Measurements from ENCODE around the gene KRT84. TPM values are rescaled to one million over a fixed set of nuclear protein-coding genes. Genes with fewer than 3 reads are reported as not detected.

KRT84 gene
- total RNA-seq, 1 experiment from 2014 or later: not detected

Other genes starting within 250 kb of the KRT84 start
- gene KRT80, start 193.6 kb downstream of the KRT84 start, total RNA-seq (2014; rRNA removed; shearing (Covaris generic)): 36.0 and 41.3 TPM in 2 replicates
- 23.1 and 25.5 TPM in 2 replicates for gene KRT7, start 152.4 kb downstream of the KRT84 start, total RNA-seq (2014; rRNA removed; shearing (Covaris generic))
- gene KRT86, start 111.0 kb downstream of the KRT84 start, total RNA-seq (2014; rRNA removed; shearing (Covaris generic)): 0.78 and 0.92 TPM in 2 replicates
- gene KRT81, start 94.1 kb downstream of the KRT84 start, total RNA-seq (2014; rRNA removed; shearing (Covaris generic)): 40.6 and 54.3 TPM in 2 replicates
- 1.4 and 1.7 TPM in 2 replicates for gene KRT83, start 64.3 kb downstream of the KRT84 start, total RNA-seq (2014; rRNA removed; shearing (Covaris generic))
- not detected in 2 replicates for gene KRT85, start 18.2 kb downstream of the KRT84 start, total RNA-seq (2014; rRNA removed; shearing (Covaris generic))
- gene KRT82, start 20.7 kb upstream of the KRT84 start, total RNA-seq (2014; rRNA removed; shearing (Covaris generic)): not detected in 2 replicates
- gene KRT75, start 48.7 kb upstream of the KRT84 start, total RNA-seq (2014; rRNA removed; shearing (Covaris generic)): not detected in 2 replicates
- not detected in 2 replicates for gene KRT6B, start 66.5 kb upstream of the KRT84 start, total RNA-seq (2014; rRNA removed; shearing (Covaris generic))
- gene KRT6C, start 88.2 kb upstream of the KRT84 start, total RNA-seq (2014; rRNA removed; shearing (Covaris generic)): not detected in 2 replicates
- gene KRT6A, start 107.6 kb upstream of the KRT84 start, total RNA-seq (2014; rRNA removed; shearing (Covaris generic)): not detected in 2 replicates
- not detected in 2 replicates for gene KRT5, start 134.7 kb upstream of the KRT84 start, total RNA-seq (2014; rRNA removed; shearing (Covaris generic))
- not detected in 2 replicates for gene KRT71, start 167.5 kb upstream of the KRT84 start, total RNA-seq (2014; rRNA removed; shearing (Covaris generic))
- gene KRT74, start 188.2 kb upstream of the KRT84 start, total RNA-seq (2014; rRNA removed; shearing (Covaris generic)): not detected in 2 replicates
- not detected in 2 replicates for gene KRT72, start 215.8 kb upstream of the KRT84 start, total RNA-seq (2014; rRNA removed; shearing (Covaris generic))
- gene KRT73, start 232.9 kb upstream of the KRT84 start, total RNA-seq (2014; rRNA removed; shearing (Covaris generic)): not detected in 2 replicates

Data from NCI-H460 (cell line).